ENCODE results near the gene OSBPL3.
A peak's percentile ranks its signal among the peaks of the same experiment; 100 is the strongest.

Gene OSBPL3

DNA sequence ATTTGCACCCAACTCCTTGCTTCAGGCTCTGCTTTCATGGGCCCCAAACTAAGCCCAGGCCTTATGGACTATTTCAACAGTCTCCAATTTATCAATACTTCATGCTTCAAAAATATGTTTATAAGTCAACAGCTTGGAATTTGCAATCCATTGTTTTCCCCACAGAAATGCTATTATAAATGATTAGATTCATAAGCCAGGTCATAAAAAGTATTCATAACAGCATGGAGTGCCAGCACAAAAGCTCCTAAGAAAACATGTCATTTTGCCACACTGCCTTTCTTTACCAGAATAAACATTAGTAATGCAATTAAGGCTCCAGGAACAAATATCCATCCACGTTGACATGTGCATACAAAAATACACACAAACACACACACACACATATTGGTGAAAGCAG, 30.1 kb downstream of the OSBPL3 start:
- no peak for DNase-seq

DNA sequence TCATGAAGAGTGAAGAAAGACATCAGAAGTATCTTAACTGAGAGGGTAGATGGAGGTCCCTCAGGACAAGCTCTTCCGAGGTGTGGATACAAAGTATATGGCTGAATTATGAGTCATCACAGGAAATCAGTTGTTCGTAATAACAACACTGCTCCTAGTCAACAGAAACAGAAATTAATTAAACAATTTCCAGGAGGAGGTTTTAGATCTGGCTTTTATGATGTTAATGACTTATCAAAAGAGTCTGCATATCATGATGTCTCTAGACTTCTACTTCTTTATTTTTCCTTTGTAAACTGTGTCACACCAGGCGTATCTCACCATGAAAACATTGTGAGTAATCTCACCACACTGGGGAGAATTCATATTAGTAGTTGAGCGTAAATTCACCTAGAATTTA, 31.2 kb downstream of the OSBPL3 start:
- DNase-seq, result peak in 1 of 5 donors; percentile 23

DNA sequence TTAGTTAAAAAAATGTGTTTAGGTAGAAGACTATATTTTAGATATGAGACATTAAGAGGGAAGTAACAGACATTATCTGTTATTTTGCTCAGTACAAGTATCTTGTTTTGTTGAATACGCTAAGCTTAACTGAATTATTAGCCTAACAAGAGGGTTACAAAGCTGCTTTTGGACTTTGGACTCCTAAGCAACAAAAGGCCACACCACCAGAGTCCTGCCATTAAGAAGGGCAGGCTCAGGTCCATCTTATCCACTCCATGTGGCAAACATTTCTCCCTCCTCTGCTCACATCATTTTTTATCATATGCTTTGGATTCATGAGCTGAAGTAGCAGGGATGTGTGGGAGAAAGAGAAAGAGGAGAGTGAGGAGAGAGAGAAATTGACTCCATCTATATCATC, 33.5 kb downstream of the OSBPL3 start:
- no peak for DNase-seq

DNA sequence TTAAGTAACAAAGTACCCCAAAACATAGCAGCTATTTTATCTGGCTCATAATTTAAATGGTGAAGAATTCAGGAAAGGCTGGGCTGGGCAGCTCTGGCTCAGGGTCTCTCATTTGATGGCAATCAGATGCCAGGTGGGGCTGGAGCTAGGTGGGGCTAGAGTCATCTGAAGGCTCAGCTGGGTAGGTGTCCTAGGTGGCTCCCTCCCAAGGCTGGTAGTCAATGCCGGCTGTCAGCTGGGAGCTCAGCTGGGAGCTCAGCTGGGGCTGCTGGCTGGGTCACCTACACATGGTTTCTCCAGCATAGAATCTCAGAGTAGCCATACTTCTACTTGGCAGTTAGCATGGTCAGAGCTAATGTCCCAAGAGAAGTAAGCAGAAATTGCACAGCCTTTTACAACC, 34.1 kb downstream of the OSBPL3 start:
- no peak for DNase-seq

DNA sequence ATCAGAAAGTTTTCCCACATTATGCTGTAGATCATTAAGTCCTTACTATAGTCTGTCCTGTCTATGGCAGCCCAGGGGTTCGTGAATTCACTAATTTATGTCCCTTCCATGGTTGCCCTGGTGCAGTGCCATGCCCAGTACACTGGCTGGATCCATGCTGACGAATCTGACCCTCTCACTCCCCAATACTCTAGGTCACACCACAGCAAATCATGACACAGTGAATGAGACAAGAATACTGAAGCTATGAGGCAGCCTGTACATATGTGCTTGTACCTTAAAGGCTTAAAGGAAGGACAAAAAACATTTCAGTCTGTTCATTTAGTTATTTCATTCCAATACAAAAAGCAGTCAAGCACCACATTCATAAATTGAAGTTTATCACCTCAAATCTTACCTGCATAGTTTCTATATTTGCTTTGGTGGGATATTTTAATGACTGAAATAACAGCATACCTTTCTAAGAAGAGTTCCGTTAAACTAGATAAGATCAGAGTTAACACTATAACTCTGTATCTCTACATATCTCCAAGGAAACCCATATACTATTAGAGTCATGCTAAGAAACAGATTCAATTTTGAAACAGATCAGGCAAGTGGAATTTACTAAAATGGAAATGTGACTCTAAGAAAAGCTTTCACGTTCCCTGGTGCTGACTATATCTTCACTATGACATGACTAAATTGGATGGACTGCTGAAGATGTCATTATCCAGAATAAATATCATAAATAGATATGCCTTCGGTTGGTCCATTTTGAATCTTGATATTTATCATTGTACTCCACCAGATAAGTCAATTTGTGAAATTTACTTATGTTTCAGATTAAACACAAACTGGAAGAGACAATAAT, 36.7 kb downstream of the OSBPL3 start:
- DNase-seq, result no peak

DNA sequence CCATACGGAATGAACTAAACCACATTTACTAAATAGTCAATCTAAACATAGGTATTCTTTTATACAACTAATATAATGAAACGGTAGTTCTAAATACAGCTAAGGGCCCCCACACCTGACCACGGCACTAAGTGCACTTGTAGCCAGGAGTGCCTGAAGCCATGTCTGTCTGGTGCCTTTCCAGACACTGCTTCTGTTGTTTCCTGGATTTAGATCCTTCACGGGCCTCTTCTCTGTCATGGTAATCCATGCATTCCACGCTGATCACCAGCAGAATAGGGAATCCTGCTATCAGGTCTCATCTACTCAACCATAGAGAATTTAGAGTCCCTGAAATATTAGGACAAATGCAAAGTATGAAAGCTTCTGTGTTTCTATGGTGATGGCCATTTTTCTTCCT, 37.8 kb downstream of the OSBPL3 start:
- DNase-seq, result no peak

DNA sequence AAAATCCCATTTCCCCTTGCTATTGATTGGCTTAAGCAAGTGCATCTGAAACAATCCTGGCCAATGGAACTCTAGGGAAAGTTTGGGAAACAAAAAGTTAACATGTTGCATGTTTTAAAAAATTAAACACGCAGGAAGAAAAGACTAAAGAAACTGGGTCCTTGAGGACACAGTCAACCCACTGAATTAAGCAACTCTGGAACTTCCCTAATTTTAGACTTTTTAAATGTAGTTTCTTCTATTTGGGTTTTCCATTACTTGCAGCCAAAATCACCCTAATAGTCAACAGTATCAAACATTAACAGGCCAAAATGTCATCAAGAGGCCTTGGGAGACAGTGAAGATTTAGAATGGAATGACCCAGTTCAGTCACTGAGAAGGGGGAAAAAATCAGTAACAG, 40.6 kb downstream of the OSBPL3 start:
- DNase-seq, result no peak

DNA sequence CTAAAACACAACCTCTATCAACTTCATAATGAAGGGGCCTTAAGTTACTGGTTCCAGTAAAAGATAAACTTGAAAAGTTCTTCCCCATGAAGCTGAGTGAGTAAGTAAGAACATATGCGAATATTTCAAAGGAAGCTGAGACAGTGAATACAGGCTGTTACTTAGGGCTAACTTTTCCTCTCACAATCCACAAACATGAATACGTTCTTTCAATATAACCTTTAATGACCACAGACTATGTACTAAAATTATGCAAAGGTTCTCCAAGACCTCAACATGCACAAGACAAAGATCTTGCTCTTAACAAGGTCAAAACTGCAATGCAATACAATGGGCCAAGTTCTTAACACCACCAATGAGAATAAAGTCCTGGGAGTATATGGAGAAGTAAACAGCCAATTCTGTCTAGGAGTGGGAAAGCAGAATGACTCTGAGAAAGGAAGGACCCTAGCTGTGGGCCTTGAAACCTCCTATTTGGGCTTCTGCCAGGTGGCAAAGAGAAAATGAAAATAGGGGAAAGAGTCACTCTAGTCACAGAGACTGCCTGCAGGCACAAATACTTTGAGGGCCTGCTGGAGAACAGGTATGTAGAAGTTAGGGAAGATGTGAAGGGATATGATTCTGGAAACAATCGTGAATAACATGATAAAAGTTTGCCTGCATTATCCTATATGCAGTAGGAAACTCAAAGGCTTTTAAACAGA, 43.7 kb downstream of the OSBPL3 start:
- DNase-seq, result no peak

DNA sequence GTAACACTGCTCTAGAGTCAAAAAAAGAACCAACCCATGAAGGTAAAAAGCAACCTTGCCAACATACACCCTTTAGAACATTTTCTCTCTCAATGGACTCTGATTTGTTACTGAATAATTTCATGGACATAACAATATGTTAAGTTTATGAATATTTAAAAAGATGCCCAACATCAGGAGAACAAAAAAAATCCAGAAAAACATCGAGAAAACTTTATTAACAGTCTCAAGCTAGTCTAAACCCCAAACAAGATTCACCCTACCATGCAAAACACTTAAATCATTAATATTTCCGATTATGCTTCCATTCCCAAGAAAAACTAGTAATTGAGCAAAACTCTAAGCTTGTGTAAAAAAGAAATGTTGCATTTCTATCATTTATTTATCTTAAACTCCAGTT, 46.7 kb downstream of the OSBPL3 start:
- no peak for DNase-seq

DNA sequence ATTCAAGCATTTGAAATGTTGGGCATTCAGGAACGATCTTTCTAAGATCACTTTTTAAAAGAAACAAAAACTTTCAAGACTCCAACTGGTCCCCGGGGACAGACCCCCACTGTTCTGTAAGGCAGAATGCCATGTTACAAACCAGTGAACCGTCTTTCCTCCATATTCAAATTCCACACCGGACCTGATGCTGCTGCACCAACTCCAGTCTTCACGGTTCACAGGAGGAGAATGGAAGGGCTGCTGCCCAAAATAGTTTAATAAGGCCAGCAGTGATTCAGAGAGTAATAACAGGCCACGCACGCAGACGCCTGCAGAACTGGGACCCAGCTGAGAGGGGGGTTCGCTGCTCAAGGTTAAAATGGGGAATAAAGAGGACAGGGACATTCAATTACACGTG, 47.2 kb downstream of the OSBPL3 start:
- DNase-seq, result no peak

DNA sequence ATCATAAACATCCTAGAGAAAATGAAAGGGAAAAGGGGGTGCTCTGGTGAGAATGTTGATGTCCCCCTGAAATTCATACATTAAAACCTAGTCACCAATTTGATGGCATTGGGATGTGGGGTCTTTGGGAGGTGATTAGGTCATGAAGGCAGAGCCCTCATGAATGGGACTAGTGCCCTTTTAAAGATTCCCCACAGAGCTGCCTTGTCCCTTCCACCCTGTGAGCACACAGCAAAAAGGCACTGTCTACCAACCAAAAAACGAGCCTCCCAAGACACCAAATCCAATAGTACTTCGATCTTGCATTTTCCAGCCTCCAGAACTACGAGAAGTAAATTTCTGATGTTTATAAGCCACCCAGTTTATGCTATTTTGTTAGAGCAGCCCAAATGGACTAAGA, 47.6 kb downstream of the OSBPL3 start:
- no peak for DNase-seq

DNA sequence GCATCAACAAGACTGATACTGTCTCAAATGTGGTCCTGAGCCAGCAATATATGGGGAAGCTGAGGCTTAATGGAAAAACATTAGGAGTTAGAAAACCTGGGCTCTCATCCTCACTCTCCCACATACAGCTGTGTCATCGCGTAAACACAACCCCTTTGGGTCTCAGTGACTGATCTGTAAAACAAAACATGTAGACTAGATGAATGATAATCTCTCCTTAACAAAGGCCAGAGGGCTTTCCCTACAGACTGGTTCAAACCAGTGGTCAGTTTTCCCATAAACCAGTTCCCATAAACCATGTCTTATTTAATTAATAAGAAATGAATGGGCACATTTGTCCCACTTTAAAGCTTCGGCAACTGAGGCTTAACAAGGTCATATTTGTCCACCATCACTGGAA, 48.1 kb downstream of the OSBPL3 start:
- no peak for DNase-seq

DNA sequence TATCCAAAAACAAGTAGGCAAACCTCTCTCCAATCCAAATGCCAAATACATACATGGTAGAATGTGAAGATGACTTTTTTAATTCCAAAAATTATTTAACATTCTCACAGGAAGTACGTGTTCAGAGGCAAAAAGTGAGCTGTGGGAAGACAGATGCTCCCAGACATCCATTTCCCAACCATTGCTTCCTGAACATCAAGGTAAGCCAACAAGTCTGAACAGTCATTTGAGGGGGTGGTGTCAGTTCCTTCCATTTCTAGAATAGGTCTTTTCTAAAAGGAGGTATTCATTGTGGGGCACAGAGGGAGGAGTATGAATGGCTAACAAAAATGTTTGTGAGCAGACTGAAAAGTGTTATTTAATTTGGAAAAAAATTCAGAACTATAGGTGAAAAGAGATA, 49.1 kb downstream of the OSBPL3 start:
- DNase-seq, result no peak

DNA sequence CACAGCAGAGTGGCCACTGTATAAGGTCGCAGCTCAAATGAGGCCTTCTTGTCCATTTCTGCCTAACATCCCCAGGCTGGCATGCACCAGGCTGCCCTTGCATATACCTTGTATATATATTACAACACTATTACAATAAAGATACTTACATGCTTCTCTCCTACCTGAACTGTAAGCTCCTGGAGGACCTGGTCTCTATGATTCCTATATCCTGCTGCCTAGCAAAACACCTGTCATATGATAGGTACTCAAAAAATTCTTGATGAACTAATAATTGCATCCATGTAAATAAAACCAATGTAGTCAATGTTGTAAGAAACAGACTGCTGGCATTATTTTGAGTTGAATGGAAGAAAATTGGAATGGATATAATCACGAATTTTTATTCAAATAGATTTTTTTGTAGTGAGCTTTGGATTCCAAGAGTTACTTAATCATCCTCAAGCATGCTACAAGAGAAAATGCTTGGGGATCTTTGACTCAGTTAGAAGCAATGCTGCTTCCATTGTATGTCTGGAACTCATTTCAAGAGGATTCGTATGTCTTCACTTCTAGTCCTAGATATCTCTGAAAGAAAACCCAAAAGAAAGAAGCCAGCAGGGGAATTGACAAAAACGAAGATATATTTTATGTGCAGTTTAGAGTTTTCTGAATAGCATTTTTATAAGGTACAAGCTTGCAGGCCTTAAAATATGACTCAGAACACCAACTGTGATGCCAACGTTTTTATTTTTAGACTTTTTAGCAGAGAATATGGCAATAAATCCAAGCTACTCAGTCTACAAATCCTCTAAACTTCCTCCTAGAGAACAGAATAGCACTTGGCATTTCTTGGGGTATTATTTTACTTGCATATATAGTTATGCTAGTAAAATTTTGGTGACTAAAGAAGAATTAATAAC, 53.1 kb downstream of the OSBPL3 start:
- no peak for DNase-seq

DNA sequence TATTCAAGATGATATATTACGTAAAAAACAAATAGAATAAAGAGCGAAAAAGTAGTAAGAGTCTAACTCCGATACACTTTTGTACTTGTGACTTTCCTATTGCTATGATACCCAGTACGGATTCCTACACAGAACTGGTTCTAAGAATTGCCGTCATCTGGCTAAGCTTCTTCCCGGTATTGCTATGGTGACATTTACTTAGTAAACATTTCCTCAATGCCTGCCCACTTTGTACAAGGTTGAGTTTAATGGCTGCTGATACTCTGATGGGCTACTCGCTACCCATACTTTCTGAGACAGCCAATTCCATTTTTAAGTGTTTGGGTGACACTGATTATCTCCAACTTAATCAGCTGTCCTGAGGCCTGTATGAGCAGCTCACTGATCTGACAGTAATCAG, 55.6 kb downstream of the OSBPL3 start:
- peak in 1 of 5 donors; percentile 82 for DNase-seq

DNA sequence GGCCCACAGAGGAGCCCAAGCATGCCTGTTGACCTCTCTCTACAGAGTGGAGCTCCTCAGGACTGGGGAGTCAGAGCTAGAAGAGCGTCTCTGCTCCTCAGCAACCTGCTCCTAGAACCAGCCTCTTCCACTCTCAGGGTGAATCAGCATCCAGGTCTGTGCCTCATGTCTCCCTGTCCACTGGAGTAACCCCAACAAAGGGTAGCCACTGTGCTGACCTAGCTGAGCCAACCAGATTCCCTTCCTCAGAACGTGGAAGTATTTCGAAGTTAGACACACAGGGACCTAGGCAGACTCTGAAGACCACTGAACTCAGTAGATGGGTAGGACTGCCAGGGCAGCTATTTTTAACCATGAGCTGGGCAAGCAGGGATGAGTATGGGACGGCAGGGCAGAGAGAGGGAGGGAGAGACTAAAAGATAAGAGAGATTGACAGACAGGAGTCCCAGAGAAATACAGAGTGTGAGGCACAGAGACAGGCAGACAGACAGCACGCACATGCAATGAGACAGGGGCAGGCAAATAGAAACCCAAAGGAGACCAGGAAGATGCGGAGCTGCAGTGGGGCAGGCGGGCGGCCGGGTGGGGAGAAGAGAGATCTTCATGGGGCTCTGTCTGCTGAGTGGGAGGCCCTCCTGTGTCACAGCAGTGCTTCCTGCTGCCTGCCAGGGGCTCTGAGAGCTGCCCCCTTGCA, 56.7 kb downstream of the OSBPL3 start:
- DNase-seq, result no peak

DNA sequence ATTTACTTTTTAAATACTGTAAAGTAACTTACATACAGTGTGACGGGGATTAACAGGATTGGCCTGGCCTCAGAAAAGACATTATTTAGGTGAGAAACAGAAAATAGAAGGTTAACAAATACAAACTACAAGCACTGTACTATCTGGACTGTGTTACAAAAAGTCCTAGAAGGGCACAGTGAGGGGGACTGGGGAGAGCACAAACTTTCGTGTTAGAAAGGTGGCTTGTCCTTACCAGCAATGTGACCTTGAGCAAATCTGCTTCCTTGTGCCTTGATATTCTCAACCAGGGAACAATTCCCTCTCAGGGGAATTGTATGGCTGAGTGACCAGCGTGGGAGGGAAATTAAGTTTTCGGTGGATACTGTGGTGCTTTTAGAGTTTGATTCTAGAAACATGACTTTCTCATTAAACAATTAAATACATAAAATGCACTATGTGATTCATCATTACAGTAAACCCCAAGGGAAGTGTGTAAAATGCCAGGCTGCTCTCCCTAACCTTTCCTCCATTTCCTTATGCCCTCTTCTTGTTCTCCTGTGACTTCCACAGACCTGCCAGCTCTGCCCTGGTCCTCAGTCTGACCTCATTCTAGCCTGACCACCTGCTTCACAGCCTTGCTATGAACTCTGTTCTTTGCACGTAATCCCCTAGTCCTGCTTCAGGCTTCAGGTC, 57.7 kb downstream of the OSBPL3 start:
- DNase-seq, result no peak

DNA sequence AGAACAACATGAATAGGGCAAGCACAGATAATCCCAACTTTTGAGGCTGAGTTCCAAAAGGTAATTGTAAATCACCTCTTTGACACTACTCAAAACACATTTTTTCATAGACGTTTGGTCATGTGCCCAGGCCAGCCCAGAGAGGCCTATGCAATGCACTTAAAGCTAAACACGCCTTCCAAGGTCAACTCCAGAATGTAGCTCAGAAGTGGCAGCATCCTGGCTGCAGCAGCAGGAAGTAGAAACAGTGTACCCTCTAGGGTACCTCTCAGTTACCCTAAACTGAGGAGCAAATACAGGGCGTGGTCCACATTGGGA, 58.7 kb downstream of the OSBPL3 start:
- no peak for DNase-seq

DNA sequence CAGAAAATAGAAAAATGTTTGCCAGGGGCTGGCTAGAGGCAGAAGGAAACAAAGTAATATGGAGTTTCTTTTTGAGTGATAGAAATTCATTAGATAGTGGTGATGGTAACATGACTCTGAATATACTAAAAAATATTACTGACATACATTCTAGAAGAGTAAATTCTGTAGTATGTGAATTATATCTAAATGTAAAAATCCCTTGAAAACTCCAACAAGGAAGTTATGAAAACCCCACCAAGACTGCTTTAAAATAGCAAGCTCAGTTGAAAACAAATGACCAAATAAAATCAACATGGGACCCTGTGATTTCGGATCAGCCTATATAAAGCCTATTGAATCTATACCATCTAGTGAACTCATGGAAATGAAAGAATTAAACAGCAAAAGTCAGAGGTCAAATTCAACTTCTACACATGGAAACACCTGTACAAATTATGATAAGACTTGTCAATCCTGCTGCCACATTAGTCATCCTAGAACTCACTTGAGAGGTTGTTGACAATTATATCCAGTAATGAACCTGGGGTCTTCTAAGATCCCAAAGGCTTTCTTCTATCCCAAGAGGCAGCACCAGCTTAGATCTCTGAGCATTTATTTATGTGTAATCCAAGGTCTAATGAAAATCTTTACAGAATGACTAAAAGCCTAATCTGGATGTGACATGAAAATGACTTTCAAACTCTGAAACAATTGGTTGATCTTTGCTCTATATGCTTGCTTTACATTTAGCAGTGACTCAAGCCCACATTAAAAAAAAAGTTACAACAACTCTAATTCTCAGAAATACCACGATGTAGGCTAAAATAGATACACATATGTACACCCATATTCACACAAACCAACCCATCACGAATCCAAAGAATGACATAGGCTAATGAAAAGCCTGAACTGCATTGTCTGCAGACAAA, 59.3 kb downstream of the OSBPL3 start:
- DNase-seq, result peak in 1 of 5 donors; percentile 82

DNA sequence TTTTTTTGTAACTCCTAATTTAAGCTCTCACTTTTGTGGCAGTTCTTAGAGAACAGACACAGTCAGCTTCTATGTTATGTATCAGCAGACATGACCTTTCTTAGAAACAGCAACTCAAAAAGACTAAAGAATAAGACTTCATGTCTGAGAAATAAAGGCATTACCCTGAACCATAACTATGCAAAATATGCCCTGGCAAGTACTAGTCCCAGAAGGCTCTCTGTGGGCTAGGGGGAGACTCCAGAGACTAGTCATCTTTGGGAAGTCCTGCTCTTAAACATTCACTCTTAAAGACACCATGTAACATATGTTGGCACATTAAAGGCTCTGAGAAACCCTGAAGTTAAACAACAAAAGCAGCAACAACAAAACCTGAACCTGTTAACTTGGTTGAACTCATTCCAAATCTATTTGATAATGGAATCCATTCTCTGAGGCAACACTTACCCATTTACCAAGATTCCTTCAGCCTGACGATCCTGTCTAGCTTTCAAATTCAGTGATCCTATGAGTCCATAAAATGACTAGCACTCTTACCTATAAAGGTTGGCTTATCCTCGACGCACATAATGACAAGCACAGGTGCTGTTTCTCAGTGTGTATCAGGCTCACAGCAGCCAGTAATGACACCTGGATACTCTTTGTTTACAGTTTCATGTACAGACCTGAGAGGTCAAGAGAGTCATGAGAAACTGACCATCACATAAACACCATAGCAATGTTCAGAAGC, 62.3 kb downstream of the OSBPL3 start:
- DNase-seq, result no peak
